ENCODE measurements around the gene FAM174C.

Gene FAM174C

DNA sequence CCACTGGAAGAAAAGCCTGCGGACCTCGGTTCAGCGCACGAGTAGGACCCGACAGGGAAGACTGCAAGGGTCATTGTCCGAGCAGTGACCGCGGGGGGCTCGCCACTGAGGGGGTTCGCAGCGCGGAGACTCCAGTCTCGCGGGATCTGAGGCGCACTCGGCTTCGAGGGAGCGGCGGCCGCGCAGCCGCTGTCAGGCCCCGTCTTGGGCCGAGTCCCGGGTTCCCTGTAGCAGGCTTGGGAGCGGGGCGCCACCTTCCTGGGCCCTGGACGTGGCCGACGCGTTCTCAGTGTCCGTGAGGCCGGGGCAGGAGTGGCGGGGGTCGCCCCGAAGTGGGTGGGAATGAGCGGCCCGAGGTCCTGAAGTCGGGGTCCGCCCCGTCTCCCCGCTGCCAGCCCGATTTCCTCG is 474 bp upstream of the FAM174C start:
- peaks cover 34% of the 10 kb centered on the region for H3K79me2 ChIP-seq
- no peak overlapping the region for H3K9ac ChIP-seq
- H3K27me3 ChIP-seq (ENCODE audit: control insufficient read depth, insufficient read depth, low read length): no peaks in the 10 kb centered on the region
- peak overlapping the region; percentile 66 for H3K4me2 ChIP-seq (ENCODE audit: low read length)
- H3K4me1 ChIP-seq: peaks cover 29% of the 10 kb centered on the region
- peak overlapping the region; percentile 35 for H3K4me3 ChIP-seq (ENCODE audit: low read depth, low read length)
- TF ChIP-seq, protein P1, sequence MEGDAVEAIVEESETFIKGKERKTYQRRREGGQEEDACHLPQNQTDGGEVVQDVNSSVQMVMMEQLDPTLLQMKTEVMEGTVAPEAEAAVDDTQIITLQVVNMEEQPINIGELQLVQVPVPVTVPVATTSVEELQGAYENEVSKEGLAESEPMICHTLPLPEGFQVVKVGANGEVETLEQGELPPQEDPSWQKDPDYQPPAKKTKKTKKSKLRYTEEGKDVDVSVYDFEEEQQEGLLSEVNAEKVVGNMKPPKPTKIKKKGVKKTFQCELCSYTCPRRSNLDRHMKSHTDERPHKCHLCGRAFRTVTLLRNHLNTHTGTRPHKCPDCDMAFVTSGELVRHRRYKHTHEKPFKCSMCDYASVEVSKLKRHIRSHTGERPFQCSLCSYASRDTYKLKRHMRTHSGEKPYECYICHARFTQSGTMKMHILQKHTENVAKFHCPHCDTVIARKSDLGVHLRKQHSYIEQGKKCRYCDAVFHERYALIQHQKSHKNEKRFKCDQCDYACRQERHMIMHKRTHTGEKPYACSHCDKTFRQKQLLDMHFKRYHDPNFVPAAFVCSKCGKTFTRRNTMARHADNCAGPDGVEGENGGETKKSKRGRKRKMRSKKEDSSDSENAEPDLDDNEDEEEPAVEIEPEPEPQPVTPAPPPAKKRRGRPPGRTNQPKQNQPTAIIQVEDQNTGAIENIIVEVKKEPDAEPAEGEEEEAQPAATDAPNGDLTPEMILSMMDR (IDR thresholded peaks at IDR 0.05): no peak
- H3K9me3 ChIP-seq (ENCODE audit: control insufficient read depth, low read length): no peaks in the 10 kb centered on the region
- H3K27ac ChIP-seq: peak overlapping the region; percentile 97
- peak overlapping the region; percentile 44 for H2AFZ ChIP-seq
- no peaks in the 10 kb centered on the region for H3K36me3 ChIP-seq (ENCODE audit: control insufficient read depth, insufficient read depth, low read length)

DNA sequence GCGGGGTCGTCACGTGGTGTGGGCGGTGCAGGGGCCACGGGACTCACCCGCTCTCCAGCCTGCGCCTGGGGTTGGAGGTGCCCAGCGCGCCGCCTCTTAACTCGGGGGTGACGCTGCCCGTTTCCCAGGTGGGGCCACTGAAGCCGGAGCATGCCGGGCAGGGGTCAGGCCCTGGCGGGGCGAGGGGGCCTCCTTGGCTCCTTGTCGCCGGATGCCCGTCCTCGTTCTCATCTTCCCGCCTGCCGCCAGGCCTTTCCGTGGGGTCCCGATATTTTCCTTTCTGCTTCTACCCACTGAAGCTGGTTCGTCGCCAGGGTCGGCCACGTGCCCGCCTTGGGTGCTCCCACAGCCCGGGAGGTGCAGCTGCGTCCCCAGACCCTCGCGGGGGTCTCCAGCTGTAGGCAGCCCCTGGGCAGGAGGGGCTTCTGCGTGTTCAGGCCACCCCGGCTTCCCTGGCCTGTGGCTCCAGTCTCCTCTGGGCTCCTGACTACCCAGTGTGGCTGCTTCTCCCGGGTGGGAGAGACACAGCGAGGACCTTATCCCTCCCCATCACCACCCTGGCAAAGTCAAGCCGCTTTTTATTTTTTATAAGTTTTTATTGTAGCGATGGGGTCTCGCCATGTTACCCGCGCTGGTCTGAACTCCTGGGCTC is 772 bp downstream of the FAM174C start:
- Histone ChIP-seq H3K27ac (peak overlapping the region; percentile 97), H3K36me3 (ENCODE audit: control insufficient read depth, insufficient read depth, low read length) (no peaks in the 10 kb centered on the region), H2AFZ (peak overlapping the region; percentile 83), H3K27me3 (ENCODE audit: control insufficient read depth, insufficient read depth, low read length) (no peaks in the 10 kb centered on the region), H3K4me1 (peaks cover 26% of the 10 kb centered on the region), H3K79me2 (peaks cover 22% of the 10 kb centered on the region), H3K4me3 (ENCODE audit: low read depth, low read length) (peak overlapping the region; percentile 82), H3K9me3 (ENCODE audit: control insufficient read depth, low read length) (no peaks in the 10 kb centered on the region), H3K9ac (no peak overlapping the region), H3K4me2 (ENCODE audit: low read length) (peak overlapping the region; percentile 97)
- TF ChIP-seq, protein P1 (IDR thresholded peaks at IDR 0.05): no peak

DNA sequence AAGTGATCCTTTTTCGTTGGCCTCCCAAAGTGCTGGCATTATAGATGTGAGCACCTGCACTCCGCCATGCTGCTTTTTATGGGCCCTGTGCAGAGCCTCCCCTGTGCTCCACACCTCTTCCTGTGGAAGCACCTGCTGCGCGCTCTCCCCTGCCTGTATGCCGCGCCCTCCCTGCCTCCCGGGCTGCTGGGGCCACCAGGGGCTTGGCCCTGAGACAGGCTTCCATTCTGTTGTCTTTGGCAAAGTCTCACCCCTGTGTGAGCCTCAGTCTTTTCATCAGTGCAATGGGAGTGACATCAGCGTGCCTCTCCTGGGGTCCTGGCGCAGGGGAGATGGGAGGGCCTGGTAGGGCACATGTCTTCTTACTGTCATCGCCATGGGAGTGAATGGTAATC is 1.3 kb downstream of the FAM174C start:
- no peaks in the 10 kb centered on the region for H3K36me3 ChIP-seq (ENCODE audit: control insufficient read depth, insufficient read depth, low read length)
- H3K4me1 ChIP-seq: peaks cover 21% of the 10 kb centered on the region
- no peak overlapping the region for H3K9ac ChIP-seq

DNA sequence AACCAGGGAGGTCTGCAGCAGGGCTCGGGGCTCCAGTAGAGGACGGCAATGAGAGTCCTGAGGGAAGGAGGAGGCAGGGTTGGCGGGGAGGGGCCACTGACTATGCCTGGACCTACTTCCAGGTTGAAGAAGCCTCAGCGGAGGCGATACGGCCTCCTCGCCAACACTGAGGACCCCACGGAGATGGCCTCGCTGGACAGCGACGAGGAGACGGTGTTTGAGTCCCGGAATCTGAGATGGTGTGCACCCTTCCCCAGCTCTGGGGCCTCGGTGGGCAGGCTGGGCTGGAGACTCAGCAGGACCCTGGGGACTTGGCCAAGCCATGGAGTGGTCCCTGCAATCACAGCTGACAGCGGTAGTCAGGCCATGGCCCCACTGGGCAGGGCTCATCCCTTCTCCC is 1.7 kb downstream of the FAM174C start:
- Histone ChIP-seq H3K27ac (no peak overlapping the region), H3K27me3 (ENCODE audit: control insufficient read depth, insufficient read depth, low read length) (no peaks in the 10 kb centered on the region), H3K36me3 (ENCODE audit: control insufficient read depth, insufficient read depth, low read length) (no peaks in the 10 kb centered on the region), H3K4me1 (peaks cover 17% of the 10 kb centered on the region), H3K9ac (no peak overlapping the region), H3K4me2 (ENCODE audit: low read length) (no peak overlapping the region), H3K9me3 (ENCODE audit: control insufficient read depth, low read length) (no peaks in the 10 kb centered on the region), H3K4me3 (ENCODE audit: low read depth, low read length) (no peak overlapping the region), H2AFZ (no peak overlapping the region), H3K79me2 (peaks cover 13% of the 10 kb centered on the region)
- TF ChIP-seq, protein P1 (IDR thresholded peaks at IDR 0.05): no peak

More for the DNA sequence above, 1.3 kb downstream of the FAM174C start:
- Histone ChIP-seq H3K27me3 (ENCODE audit: control insufficient read depth, insufficient read depth, low read length) (no peaks in the 10 kb centered on the region), H3K4me2 (ENCODE audit: low read length) (peak overlapping the region; percentile 97), H3K9me3 (ENCODE audit: control insufficient read depth, low read length) (no peaks in the 10 kb centered on the region), H2AFZ (no peak overlapping the region), H3K79me2 (peaks cover 17% of the 10 kb centered on the region), H3K27ac (no peak overlapping the region), H3K4me3 (ENCODE audit: low read depth, low read length) (no peak overlapping the region)
- TF ChIP-seq, protein P1 (IDR thresholded peaks at IDR 0.05): no peak

DNA sequence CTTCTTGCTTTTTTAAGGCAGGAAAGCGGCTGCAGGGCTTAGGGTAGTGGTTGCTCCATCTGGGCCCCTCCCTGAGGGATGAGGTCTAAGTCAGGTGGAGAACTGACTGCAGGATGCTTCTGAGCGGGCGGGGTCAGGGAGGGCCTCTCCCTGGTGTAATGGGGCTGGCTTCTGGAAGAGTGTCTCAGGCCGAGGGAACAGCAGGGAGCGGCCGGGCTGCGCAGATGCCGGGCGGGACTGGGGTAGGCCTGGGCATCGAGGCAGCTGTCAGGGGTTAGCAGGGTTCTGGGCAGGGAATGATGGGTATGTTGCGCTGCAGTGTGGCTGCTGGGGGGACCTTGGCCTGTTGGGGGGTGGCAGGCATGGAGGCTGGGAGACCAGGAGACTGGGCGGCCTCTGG is 2.7 kb downstream of the FAM174C start:
- H3K79me2 ChIP-seq: peaks cover 5% of the 10 kb centered on the region
- no peaks in the 10 kb centered on the region for H3K36me3 ChIP-seq (ENCODE audit: control insufficient read depth, insufficient read depth, low read length)
- H3K27ac ChIP-seq: no peak overlapping the region
- no peaks in the 10 kb centered on the region for H3K27me3 ChIP-seq (ENCODE audit: control insufficient read depth, insufficient read depth, low read length)
- no peaks in the 10 kb centered on the region for H3K9me3 ChIP-seq (ENCODE audit: control insufficient read depth, low read length)
- no peak overlapping the region for H2AFZ ChIP-seq
- no peak overlapping the region for H3K9ac ChIP-seq
- H3K4me3 ChIP-seq (ENCODE audit: low read depth, low read length): no peak overlapping the region
- H3K4me2 ChIP-seq (ENCODE audit: low read length): no peak overlapping the region
- TF ChIP-seq, protein P1 (IDR thresholded peaks at IDR 0.05): no peak
- H3K4me1 ChIP-seq: peaks cover 17% of the 10 kb centered on the region
